Hepatocyte (in vitro differentiated cells): Measurements from ENCODE around the gene NAV2. TPM values are rescaled to one million over a fixed set of nuclear protein-coding genes. Genes with fewer than 3 reads are reported as not detected.

Source experiments
- DNase-seq: peaks from one replicate; pipeline ENCODE4 v3.0.0-alpha.2; 2016; ENCODE audit warnings: low spot score
- H2AFZ ChIP-seq: fragments of 200-600 bp; sonication (generic); 2 replicates; pipeline ENCODE4 v1.6.0; 2016; ENCODE audit warnings: antibody characterized with exemption, mild to moderate bottlenecking
- H3K27ac ChIP-seq: fragments of 200-600 bp; sonication (generic); 2 replicates; pipeline ENCODE4 v1.5.1; 2016; ENCODE audit warnings: mild to moderate bottlenecking
- H3K27me3 ChIP-seq: fragments of 200-600 bp; sonication (generic); 2 replicates; pipeline ENCODE4 v1.6.1; 2016
- H3K36me3 ChIP-seq: fragments of 200-600 bp; sonication (generic); replicated peaks from 2 replicates; pipeline ENCODE4 v1.5.1; 2016; ENCODE audit warnings: low read depth; ENCODE audit not compliant: insufficient read depth
- H3K4me1 ChIP-seq: fragments of 200-600 bp; sonication (generic); 2 replicates; pipeline ENCODE4 v1.5.1; 2016; ENCODE audit warnings: mild to moderate bottlenecking, moderate library complexity; ENCODE audit not compliant: insufficient read depth
- H3K4me2 ChIP-seq: fragments of 200-600 bp; sonication (generic); 2 replicates; pipeline ENCODE4 v1.6.0; 2016
- H3K4me3 ChIP-seq: fragments of 200-600 bp; sonication (generic); 2 replicates; pipeline ENCODE4 v1.5.1; 2016; ENCODE audit warnings: mild to moderate bottlenecking
- H3K79me2 ChIP-seq: fragments of 200-600 bp; sonication (generic); 2 replicates; pipeline ENCODE4 v1.6.0; 2017; ENCODE audit warnings: mild to moderate bottlenecking
- H3K9me2 ChIP-seq: fragments of 200-600 bp; sonication (generic); replicated peaks from 2 replicates; pipeline ENCODE4 v1.6.0; 2017; ENCODE audit warnings: mild to moderate bottlenecking; ENCODE audit not compliant: insufficient read depth
- H3K9me3 ChIP-seq: fragments of 200-600 bp; sonication (generic); 2 replicates; pipeline ENCODE4 v1.5.1; 2016; ENCODE audit warnings: low read depth, mild to moderate bottlenecking
- H4K20me1 ChIP-seq: fragments of 200-600 bp; sonication (generic); 2 replicates; pipeline ENCODE4 v1.6.0; 2016; ENCODE audit warnings: mild to moderate bottlenecking; ENCODE audit not compliant: insufficient read depth, poor library complexity, severe bottlenecking
- EZH2 ChIP-seq: fragments of 200-600 bp; sonication (generic); IDR thresholded peaks from 2 replicates; pipeline ENCODE4 v1.6.1; 2016; ENCODE audit warnings: antibody characterized with exemption, mild to moderate bottlenecking, borderline replicate concordance
- EZH2phosphoT487 ChIP-seq: fragments of 200-600 bp; sonication (generic); IDR thresholded peaks from one replicate; pipeline ENCODE4 v1.6.1; 2018; ENCODE audit warnings: antibody characterized with exemption, mild to moderate bottlenecking, low read depth, moderate library complexity; ENCODE audit not compliant: unreplicated experiment, severe bottlenecking
- WGBS: methylation state at CpG from one replicate; pipeline ENCODE4 v1.1.6; 2016; ENCODE audit warnings: low lambda C conversion rate; ENCODE audit errors: missing lambda C conversion rate; 5-methylcytosine and 5-hydroxymethylcytosine counted together
- polyA plus RNA-seq: library from polyadenylated mRNA; unstranded; fragments of >200 nt; fragmentation: Nextera tagmentation; extraction: Ambion mirVana; gene quantifications from 2 replicates; pipeline ENCODE4 v1.2.1, GENCODE V29; 2016
- total RNA-seq: library from RNA; depleted of rRNA; stranded (reverse); fragments of >200 nt; gene quantifications from 2 replicates; pipeline ENCODE4 v1.2.3, GENCODE V29; 2014
- TF ChIP-seq, protein P1 (sequence below): fragments of 200-600 bp; sonication (generic); IDR thresholded peaks from 2 replicates; pipeline ENCODE4 v1.5.1; 2016; ENCODE audit warnings: antibody characterized with exemption, mild to moderate bottlenecking; ENCODE audit not compliant: poor library complexity

The NAV2 gene
- total and polyA plus RNA-seq, 2 experiments from 2014 or later, result 23.7 to 30.8 TPM

DNA sequence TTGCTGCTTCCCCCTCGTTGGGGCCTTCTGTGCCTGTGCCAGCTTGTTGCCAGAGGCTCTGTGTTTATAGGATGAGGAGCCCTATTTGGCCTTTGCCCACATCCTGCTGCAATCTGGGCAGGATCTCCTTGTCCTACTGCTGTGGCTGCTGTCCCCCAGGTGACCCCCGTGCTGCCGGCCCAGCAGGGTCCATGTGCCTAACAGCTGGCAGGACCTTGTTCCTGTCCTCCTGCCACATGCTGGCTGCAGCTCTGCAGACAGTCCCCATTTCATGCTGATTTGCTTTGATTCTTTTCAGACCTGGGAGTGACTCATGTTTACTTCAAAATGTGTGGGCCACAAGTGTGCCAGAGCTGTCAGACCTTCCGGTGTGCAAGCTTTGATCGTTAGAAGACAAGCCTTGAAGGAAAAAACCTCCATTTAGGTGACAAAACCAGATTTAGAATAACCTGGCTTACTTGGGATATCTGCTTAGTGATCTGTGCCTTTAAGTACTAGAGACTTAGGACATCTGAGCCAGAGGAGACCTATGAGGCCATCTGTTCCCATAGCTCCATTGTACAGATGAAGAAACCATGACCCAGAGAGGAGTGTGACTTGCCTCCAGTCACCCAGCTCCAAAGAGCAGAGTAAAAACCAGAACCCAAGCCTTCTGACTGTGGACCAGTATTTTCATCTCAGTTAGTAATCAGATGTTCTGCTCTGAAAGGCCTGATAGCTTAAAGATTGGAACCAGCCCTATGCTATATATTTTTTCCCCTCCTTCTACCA, 11.1 kb downstream of the NAV2 start:
- H4K20me1 ChIP-seq, result no peaks in the 10 kb centered on the region
- no peak overlapping the region for H3K4me2 ChIP-seq
- no peak overlapping the region for H2AFZ ChIP-seq
- H3K36me3 ChIP-seq, result no peaks in the 10 kb centered on the region
- DNase-seq, result peak; percentile 22
- TF ChIP-seq EZH2phosphoT487 (no peak), EZH2 (no peak)
- TF ChIP-seq, protein P1, sequence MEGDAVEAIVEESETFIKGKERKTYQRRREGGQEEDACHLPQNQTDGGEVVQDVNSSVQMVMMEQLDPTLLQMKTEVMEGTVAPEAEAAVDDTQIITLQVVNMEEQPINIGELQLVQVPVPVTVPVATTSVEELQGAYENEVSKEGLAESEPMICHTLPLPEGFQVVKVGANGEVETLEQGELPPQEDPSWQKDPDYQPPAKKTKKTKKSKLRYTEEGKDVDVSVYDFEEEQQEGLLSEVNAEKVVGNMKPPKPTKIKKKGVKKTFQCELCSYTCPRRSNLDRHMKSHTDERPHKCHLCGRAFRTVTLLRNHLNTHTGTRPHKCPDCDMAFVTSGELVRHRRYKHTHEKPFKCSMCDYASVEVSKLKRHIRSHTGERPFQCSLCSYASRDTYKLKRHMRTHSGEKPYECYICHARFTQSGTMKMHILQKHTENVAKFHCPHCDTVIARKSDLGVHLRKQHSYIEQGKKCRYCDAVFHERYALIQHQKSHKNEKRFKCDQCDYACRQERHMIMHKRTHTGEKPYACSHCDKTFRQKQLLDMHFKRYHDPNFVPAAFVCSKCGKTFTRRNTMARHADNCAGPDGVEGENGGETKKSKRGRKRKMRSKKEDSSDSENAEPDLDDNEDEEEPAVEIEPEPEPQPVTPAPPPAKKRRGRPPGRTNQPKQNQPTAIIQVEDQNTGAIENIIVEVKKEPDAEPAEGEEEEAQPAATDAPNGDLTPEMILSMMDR, result no peak
- H3K9me2 ChIP-seq, result no peaks in the 10 kb centered on the region
- H3K9me3 ChIP-seq, result no peaks in the 10 kb centered on the region
- H3K79me2 ChIP-seq, result no peaks in the 10 kb centered on the region
- WGBS, result 34% methylated on average over 5 of the region's 5 CpGs
- H3K4me1 ChIP-seq, result peaks cover 15% of the 10 kb centered on the region
- no peaks in the 10 kb centered on the region for H3K27me3 ChIP-seq
- H3K4me3 ChIP-seq, result no peak overlapping the region
- H3K27ac ChIP-seq, result peak overlapping the region; percentile 22

- TF ChIP-seq EZH2 (no peak), EZH2phosphoT487 (no peak)
- TF ChIP-seq, protein P1, result no peak
- Histone ChIP-seq H3K4me2 (no peak overlapping the region), H3K27ac (no peak overlapping the region), H3K9me2 (no peaks in the 10 kb centered on the region), H3K9me3 (no peaks in the 10 kb centered on the region), H3K79me2 (no peaks in the 10 kb centered on the region), H3K4me3 (no peak overlapping the region), H3K36me3 (no peaks in the 10 kb centered on the region), H3K27me3 (no peaks in the 10 kb centered on the region), H3K4me1 (peaks cover 13% of the 10 kb centered on the region), H2AFZ (no peak overlapping the region), H4K20me1 (no peaks in the 10 kb centered on the region)
- 87% methylated on average over 2 of the region's 2 CpGs for WGBS
- DNase-seq, result no peak
Measured at GRCh38 chr11:19724765-19725164, 12.1 kb downstream of the NAV2 start.

- no peak overlapping the region for H2AFZ ChIP-seq
- peak overlapping the region; percentile 14 for H3K27ac ChIP-seq
- no peaks in the 10 kb centered on the region for H3K79me2 ChIP-seq
- no peak for DNase-seq
- no peak overlapping the region for H3K4me3 ChIP-seq
- no peaks in the 10 kb centered on the region for H3K36me3 ChIP-seq
- H3K27me3 ChIP-seq, result no peaks in the 10 kb centered on the region
- peaks cover 13% of the 10 kb centered on the region for H3K4me1 ChIP-seq
- H3K9me2 ChIP-seq, result no peaks in the 10 kb centered on the region
- H4K20me1 ChIP-seq, result no peaks in the 10 kb centered on the region
- TF ChIP-seq EZH2, result no peak
- TF ChIP-seq, protein P1, result no peak
- no peak for TF ChIP-seq EZH2phosphoT487
- no peak overlapping the region for H3K4me2 ChIP-seq
- 78% methylated on average over 12 of the region's 12 CpGs for WGBS
- no peaks in the 10 kb centered on the region for H3K9me3 ChIP-seq
Measured at GRCh38 chr11:19725379-19726079, 12.9 kb downstream of the NAV2 start.
